ENCODE data around the gene CDRT4. TPM values are rescaled to one million over a fixed set of nuclear protein-coding genes. Genes with fewer than 3 reads are reported as not detected.

The CDRT4 gene
- total and polyA plus RNA-seq, 2 donors (not counting 3 experiments of a cell fraction or from before 2014, with no cell fraction given), result 11.5 to 13.6 TPM

GRCh38 chr17:15493693-15494035, 26.2 kb upstream of the CDRT4 start:
- dilution Hi-C loops (cut with MboI; ENCODE audit: extremely low pct_ligation_motif_present, low sequenced_read_pairs), result no loop called here
- H3K36me3 ChIP-seq (ENCODE audit: control insufficient read depth in 2 of 2, extremely low read depth in 1 of 2, insufficient read depth in 2 of 2, low read length in 2 of 2), result peaks cover 0 to 4% of the 10 kb centered on the region in 2 experiments
- H3K9me3 ChIP-seq (replicated peaks; ENCODE audit: control insufficient read depth, insufficient read depth, low read length), result no peaks in the 10 kb centered on the region
- H4K20me1 ChIP-seq (replicated peaks; ENCODE audit: control insufficient read depth, extremely low read depth, insufficient read depth, low read length), result no peaks in the 10 kb centered on the region
- CTCF ChIA-PET, result interaction anchor here (1.3 kb wide), 1 partner anchor 9 kb away, joined by 12 read pairs; no protein-coding TSS in a partner anchor
- no peak overlapping the region for H2AFZ ChIP-seq (ENCODE audit: low read depth, low read length)
- H3K9me1 ChIP-seq (replicated peaks; ENCODE audit: control insufficient read depth, extremely low read depth, insufficient read depth, low read length), result no peaks in the 10 kb centered on the region
- intact Hi-C loops (cut with micrococcal nuclease), result loop anchor here (5.0 kb wide), 1 partner anchor 96 kb away; no protein-coding TSS in a partner anchor
- POLR2A ChIA-PET, result no interaction called here
- no peak overlapping the region for H3K4me2 ChIP-seq (ENCODE audit: insufficient read depth, low read length)
- DNase-seq (ENCODE audit: low read depth, low spot score) (no peak), FAIRE-seq (no peak)
- no peak overlapping the region for H3K9ac ChIP-seq (replicated peaks; ENCODE audit: extremely low read depth, insufficient read depth, low read length)
- no peaks in the 10 kb centered on the region for H3K27me3 ChIP-seq (ENCODE audit: control insufficient read depth in 2 of 2, insufficient read depth in 2 of 2, low read length in 2 of 2)
- H3K4me3 ChIP-seq (replicated peaks in 1 of 3; ENCODE audit: insufficient read depth in 1 of 3, low read depth in 1 of 3, low read length in 3 of 3), result no peak overlapping the region
- H3K79me2 ChIP-seq (ENCODE audit: control insufficient read depth, insufficient read depth, low read length), result no peaks in the 10 kb centered on the region
- TF ChIP-seq, protein P1, sequence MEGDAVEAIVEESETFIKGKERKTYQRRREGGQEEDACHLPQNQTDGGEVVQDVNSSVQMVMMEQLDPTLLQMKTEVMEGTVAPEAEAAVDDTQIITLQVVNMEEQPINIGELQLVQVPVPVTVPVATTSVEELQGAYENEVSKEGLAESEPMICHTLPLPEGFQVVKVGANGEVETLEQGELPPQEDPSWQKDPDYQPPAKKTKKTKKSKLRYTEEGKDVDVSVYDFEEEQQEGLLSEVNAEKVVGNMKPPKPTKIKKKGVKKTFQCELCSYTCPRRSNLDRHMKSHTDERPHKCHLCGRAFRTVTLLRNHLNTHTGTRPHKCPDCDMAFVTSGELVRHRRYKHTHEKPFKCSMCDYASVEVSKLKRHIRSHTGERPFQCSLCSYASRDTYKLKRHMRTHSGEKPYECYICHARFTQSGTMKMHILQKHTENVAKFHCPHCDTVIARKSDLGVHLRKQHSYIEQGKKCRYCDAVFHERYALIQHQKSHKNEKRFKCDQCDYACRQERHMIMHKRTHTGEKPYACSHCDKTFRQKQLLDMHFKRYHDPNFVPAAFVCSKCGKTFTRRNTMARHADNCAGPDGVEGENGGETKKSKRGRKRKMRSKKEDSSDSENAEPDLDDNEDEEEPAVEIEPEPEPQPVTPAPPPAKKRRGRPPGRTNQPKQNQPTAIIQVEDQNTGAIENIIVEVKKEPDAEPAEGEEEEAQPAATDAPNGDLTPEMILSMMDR (IDR thresholded peaks at IDR 0.05; ENCODE audit: extremely low read depth in 1 of 2, insufficient read depth in 1 of 2, low read depth in 1 of 2, low read length in 2 of 2), result no peak
- TF ChIP-seq JUN (IDR thresholded peaks at IDR 0.05; ENCODE audit: borderline replicate concordance, insufficient read depth, insufficient read length, low read depth), result no peak
- peaks cover 23% of the 10 kb centered on the region for H3K4me1 ChIP-seq (ENCODE audit: control insufficient read depth, extremely low read depth, insufficient read depth, low read length)
- no peak overlapping the region for H3K27ac ChIP-seq (ENCODE audit: insufficient read depth, low read depth, low read length)
- BruUV-seq (replicated peaks), result no TSS peak

DNA sequence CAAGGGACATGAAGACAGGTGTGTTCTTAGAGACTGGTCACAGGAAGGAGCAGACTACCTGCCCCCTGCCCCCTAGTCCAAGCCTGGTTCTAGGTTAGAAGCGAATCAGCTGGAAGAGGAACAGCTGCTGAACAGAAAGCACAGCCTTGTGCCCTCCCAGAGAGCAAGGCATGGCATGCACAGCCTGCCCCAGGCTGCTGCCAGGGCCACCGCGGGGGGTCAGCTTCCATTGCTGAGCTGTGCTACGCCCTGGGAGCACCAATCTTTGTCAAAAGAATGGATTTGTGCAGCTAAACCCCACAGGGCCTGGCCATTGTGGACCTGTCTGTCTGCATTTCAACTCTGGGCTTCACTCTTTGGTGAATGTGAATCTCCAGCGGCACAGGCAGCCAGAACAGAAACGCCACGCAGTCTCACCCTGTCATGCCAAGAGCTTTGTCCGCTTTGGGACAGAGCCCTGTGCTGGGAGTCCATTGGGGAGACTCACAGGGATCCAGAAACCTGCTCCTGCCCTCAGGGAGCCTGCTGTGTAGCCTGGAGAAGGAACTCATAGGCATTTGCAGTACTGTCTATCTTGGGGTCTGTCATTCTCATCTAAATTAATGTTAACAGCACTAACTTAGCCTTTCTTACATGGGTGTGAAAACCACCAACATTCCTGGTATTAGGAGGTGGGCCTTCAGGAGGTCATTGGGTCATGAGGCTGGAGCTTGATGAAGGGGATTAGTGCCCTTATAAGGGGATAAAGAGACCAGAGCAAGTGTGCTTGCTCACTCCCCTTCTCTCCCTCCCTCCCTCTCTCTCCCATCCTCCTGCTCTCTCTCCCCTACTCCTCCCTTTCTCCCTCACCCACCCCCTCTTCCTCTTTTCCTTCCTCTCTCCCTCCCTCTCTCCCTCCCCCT, 25.6 kb upstream of the CDRT4 start:
- dilution Hi-C loops (cut with MboI; ENCODE audit: extremely low pct_ligation_motif_present, low sequenced_read_pairs), result no loop called here
- BruUV-seq (replicated peaks), result no TSS peak
- H3K9ac ChIP-seq (replicated peaks; ENCODE audit: extremely low read depth, insufficient read depth, low read length), result no peak overlapping the region

More for the DNA sequence above, 25.6 kb upstream of the CDRT4 start:
- POLR2A ChIA-PET, result no interaction called here
- Histone ChIP-seq H3K4me2 (ENCODE audit: insufficient read depth, low read length) (no peak overlapping the region), H3K79me2 (ENCODE audit: control insufficient read depth, insufficient read depth, low read length) (no peaks in the 10 kb centered on the region), H3K36me3 (ENCODE audit: control insufficient read depth in 2 of 2, extremely low read depth in 1 of 2, insufficient read depth in 2 of 2, low read length in 2 of 2) (peaks cover 0 to 4% of the 10 kb centered on the region in 2 experiments), H3K4me1 (ENCODE audit: control insufficient read depth, extremely low read depth, insufficient read depth, low read length) (peaks cover 23% of the 10 kb centered on the region), H3K4me3 (replicated peaks in 1 of 3; ENCODE audit: insufficient read depth in 1 of 3, low read depth in 1 of 3, low read length in 3 of 3) (no peak overlapping the region), H3K27me3 (ENCODE audit: control insufficient read depth in 2 of 2, insufficient read depth in 2 of 2, low read length in 2 of 2) (no peaks in the 10 kb centered on the region), H2AFZ (ENCODE audit: low read depth, low read length) (no peak overlapping the region), H3K9me3 (replicated peaks; ENCODE audit: control insufficient read depth, insufficient read depth, low read length) (no peaks in the 10 kb centered on the region), H3K9me1 (replicated peaks; ENCODE audit: control insufficient read depth, extremely low read depth, insufficient read depth, low read length) (no peaks in the 10 kb centered on the region), H3K27ac (ENCODE audit: insufficient read depth, low read depth, low read length) (no peak overlapping the region), H4K20me1 (replicated peaks; ENCODE audit: control insufficient read depth, extremely low read depth, insufficient read depth, low read length) (no peaks in the 10 kb centered on the region)
- TF ChIP-seq POLR2AphosphoS5 (IDR thresholded peaks at IDR 0.05; ENCODE audit: insufficient read depth, low read depth, low read length) (no peak), JUN (IDR thresholded peaks at IDR 0.05; ENCODE audit: borderline replicate concordance, insufficient read depth, insufficient read length, low read depth) (no peak), POLR2A (IDR thresholded peaks at IDR 0.05; ENCODE audit: low read depth, low read length) (no peak), MYC (IDR thresholded peaks at IDR 0.05; ENCODE audit: low read depth, low read length) (no peak), MAX (IDR thresholded peaks at IDR 0.05; ENCODE audit: insufficient read depth, insufficient read length) (no peak)
- DNase-seq (ENCODE audit: low read depth, low spot score) (no peak), FAIRE-seq (no peak)
- CTCF ChIA-PET, result no interaction called here
- intact Hi-C loops (cut with micrococcal nuclease), result loop anchor here (5.0 kb wide), 1 partner anchor 96 kb away; no protein-coding TSS in a partner anchor

All from endothelial cell of umbilical vein (primary cell).